ENCODE data around the gene PIMREG.
A peak's percentile ranks its signal among the peaks of the same experiment; 100 is the strongest.

The PIMREG gene

DNA sequence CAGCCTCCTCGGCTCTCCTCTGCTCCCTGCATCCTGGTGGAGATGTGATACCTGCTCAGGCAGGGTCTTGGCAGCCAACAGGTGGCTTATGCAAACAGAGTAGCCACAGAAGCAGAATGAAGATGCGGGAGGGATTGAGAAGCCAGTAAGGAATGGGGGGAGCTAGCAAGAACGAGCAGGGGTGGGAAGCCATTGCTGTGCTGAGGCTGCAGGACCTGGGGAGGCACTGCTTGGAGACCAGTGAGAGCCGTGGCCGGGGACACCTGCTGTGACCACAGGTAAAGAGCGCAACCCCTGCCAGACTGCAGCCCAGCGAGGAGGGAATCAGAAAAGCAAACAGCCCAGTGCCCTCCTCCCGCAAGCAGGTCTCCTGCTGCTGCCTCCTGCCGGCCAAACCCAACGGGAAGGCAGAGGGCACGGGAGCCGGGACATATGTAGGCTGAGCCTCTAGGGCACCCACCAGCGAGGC, 24.0 kb upstream of the PIMREG start:
- TF ChIP-seq, protein P1, sequence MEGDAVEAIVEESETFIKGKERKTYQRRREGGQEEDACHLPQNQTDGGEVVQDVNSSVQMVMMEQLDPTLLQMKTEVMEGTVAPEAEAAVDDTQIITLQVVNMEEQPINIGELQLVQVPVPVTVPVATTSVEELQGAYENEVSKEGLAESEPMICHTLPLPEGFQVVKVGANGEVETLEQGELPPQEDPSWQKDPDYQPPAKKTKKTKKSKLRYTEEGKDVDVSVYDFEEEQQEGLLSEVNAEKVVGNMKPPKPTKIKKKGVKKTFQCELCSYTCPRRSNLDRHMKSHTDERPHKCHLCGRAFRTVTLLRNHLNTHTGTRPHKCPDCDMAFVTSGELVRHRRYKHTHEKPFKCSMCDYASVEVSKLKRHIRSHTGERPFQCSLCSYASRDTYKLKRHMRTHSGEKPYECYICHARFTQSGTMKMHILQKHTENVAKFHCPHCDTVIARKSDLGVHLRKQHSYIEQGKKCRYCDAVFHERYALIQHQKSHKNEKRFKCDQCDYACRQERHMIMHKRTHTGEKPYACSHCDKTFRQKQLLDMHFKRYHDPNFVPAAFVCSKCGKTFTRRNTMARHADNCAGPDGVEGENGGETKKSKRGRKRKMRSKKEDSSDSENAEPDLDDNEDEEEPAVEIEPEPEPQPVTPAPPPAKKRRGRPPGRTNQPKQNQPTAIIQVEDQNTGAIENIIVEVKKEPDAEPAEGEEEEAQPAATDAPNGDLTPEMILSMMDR (IDR thresholded peaks at IDR 0.05; ENCODE audit: low read depth, low read length): peak; percentile 42
- H3K4me3 ChIP-seq (ENCODE audit: low read depth, low read length): no peak overlapping the region

DNA sequence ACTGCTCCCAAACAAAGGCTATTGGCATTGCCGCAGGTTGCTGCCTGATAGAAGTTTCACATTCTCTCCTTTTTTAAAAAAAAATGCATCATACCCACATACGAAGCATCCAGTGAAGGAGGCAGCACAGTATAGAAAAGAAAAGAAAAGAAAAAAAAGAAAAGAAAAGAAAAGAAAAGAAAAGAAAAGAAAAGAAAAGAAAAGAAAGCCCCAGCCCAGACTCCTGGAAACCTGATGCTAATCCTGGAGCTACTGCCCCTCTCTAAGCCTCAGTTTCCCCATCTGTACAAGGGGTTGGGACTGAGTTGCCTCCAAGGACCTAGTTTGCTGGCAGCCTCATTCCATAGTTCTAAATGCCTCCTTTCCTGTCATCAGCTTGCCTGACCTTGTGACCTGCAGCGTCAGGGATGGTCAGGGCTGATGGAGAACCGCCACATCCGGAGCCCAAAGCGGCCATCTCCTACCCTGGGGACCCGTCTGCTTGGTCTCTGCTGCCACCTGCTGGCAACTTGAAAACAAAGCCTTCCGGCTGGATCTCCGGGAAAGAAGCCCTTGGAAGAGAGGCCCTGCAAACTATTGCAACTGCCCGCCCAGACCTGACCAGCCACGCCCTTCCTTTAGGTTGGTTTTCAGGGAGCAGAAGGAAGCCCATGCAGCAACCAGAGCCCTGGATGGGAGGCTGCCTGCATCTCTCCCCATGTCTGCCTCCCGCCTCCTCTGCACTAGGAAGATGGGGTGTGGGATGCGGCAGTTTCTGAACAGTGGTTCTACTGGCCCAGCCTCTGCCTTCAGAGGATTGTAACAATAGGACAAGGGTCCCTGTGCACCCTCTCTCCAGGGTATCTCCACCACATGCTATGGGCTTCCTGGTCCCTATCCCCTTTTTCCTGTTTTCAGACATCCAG, 22.3 kb upstream of the PIMREG start:
- TF ChIP-seq, protein P1 (IDR thresholded peaks at IDR 0.05; ENCODE audit: low read depth, low read length): peak; percentile 73
- no peak overlapping the region for H3K4me3 ChIP-seq (ENCODE audit: low read depth, low read length)

DNA sequence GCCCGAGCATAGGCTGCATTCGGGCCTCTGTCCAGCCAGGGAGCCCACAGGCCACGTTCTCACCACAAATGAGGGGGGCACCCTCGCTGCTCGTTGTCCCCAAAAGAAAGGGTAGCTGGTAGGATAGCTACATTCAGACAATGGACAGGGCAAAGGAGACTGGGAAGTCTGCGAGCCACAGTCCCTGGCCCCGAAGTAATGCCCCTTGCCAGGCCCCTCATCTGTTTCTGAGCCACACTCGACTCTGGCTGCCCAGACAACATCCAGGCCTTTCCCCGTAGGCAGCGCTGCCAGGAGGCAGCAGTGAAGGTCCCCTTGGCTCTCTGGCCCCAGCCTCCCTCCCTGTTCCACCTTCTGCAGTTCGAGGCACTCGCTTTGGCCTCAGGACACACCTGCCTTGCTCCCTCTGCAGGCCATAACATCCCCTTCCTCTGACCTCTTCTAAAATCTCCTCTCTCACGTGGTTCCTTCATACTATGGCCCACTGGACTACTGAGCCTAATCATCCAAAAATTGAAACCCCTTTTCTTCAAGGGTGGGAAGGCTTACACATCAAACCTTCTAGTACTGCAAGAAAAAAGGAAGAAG, 21.5 kb upstream of the PIMREG start:
- TF ChIP-seq, protein P1 (IDR thresholded peaks at IDR 0.05; ENCODE audit: low read depth, low read length): no peak

DNA sequence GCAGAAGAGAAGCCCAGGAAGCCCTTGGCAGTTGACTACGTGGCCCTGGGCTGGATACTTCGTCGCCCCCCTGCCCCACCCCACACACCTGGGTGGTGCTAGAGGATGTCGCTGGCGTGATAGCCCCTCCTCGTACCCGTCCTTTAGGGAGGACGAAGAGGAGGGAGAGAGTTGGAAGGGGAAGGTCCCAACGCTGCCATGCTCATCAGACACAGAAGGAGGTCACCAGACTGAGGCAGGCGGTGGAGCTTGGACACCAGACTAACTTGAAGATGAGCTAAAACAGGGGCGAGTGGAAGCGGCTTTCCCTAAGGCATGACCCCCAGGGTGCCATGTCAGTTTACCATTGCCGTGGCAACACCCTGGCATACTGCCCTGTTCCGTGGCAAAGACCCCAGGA, 20.3 kb upstream of the PIMREG start:
- TF ChIP-seq, protein P1 (IDR thresholded peaks at IDR 0.05; ENCODE audit: low read depth, low read length): no peak
- H3K4me3 ChIP-seq (ENCODE audit: low read depth, low read length): no peak overlapping the region

More for the DNA sequence above, 21.5 kb upstream of the PIMREG start:
- no peak overlapping the region for H3K4me3 ChIP-seq (ENCODE audit: low read depth, low read length)

DNA sequence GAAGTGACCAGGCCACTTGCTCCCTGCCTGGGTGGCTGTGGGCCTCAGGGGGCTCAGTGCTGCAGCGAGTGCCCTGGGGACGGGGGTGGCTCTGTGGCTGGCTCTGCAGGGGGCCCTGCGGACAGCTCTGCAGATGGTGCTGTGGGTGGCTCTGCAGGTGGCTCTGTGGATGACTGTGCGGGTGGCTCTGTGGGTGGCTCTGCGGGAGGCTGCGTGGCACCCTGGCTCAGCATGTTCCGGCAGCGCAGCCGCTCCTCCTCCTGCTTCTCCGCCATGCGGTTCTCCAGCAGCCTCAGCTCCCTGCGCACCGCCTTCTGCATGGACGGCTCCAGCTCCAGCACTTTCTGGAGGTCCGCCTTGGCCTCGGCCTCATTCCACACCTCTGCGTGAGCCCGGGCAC, 18.8 kb upstream of the PIMREG start:
- H3K4me3 ChIP-seq (ENCODE audit: low read depth, low read length): no peak overlapping the region
- TF ChIP-seq, protein P1 (IDR thresholded peaks at IDR 0.05; ENCODE audit: low read depth, low read length): no peak

DNA sequence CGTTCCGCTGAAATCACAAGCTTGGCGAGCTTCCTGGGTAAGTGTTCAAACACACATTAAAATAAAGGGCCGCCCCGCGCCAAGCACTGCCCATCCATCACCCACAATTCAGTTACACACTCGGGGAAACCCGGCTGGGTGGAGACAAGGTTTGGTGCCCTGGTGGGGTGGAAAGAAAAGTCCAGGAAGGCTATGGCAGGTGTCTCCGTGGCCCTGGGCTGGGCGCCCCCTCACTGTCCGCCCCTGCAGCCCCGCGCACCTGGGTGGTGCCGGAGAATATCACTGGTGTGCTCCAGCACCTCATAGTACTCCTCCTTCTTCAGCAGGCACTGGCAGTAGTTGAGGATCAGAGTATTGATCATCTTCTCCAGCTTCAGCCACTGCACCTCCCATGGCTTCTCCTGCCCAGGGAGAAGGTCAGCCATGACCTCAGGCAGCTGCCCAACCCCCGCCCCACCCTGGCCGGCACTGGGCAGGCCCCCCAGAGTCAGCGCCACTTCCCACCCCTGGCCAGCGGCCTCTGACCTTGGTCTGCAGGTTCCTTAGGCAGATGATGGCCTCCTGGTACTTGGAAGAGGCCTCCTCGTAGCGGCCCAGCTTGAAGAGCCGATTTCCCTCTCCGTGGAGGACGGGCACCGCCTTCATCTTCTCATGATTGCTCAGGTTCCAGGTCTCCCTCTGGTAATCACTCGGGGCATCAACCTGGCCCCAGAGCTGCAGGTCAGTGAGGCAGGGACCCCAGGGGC, 17.7 kb upstream of the PIMREG start:
- TF ChIP-seq, protein P1 (IDR thresholded peaks at IDR 0.05; ENCODE audit: low read depth, low read length): no peak
- no peak overlapping the region for H3K4me3 ChIP-seq (ENCODE audit: low read depth, low read length)

Data from WI38 (cell line).